DOHH2 (cell line): Measurements from ENCODE around the gene SUGCT.

Experiments used
- CTCF ChIP-seq: fragments of 200-600 bp; sonication (generic); IDR thresholded peaks from one replicate; pipeline ENCODE4 v1.5.1; 2014; ENCODE audit warnings: antibody characterized with exemption, mild to moderate bottlenecking, low read depth, low read length; ENCODE audit not compliant: poor library complexity, severe bottlenecking
- EZH2phosphoT487 ChIP-seq: fragments of 200-600 bp; sonication (generic); IDR thresholded peaks from 2 replicates; pipeline ENCODE4 v1.6.1; 2017; ENCODE audit warnings: borderline replicate concordance, mild to moderate bottlenecking, antibody characterized with exemption, low read length, moderate library complexity, mixed read lengths

DNA sequence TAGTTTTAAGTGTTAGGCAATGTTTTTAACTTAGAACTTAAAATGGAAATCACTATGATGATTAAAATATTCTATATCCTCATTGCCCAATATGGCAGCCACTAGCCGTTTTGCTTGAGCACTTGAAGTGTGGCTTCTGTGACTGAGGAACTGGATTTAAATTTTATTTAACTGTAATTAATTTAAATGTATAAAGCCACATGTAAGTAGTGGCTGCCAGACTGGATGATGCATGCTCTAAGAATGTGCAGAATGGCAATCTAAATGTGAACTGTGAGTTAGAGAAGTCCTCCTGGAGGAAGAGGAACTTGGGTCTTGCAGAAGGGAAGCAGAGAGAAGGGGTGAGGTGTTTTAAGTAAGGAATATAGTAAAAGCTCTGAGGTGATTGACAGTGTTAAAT, 451.4 kb downstream of the SUGCT start:
- TF ChIP-seq CTCF (no peak), EZH2phosphoT487 (no peak)
